ENCODE measurements around the gene ICAM3.
A peak's percentile ranks its signal among the peaks of the same experiment; 100 is the strongest.

Gene ICAM3

DNA sequence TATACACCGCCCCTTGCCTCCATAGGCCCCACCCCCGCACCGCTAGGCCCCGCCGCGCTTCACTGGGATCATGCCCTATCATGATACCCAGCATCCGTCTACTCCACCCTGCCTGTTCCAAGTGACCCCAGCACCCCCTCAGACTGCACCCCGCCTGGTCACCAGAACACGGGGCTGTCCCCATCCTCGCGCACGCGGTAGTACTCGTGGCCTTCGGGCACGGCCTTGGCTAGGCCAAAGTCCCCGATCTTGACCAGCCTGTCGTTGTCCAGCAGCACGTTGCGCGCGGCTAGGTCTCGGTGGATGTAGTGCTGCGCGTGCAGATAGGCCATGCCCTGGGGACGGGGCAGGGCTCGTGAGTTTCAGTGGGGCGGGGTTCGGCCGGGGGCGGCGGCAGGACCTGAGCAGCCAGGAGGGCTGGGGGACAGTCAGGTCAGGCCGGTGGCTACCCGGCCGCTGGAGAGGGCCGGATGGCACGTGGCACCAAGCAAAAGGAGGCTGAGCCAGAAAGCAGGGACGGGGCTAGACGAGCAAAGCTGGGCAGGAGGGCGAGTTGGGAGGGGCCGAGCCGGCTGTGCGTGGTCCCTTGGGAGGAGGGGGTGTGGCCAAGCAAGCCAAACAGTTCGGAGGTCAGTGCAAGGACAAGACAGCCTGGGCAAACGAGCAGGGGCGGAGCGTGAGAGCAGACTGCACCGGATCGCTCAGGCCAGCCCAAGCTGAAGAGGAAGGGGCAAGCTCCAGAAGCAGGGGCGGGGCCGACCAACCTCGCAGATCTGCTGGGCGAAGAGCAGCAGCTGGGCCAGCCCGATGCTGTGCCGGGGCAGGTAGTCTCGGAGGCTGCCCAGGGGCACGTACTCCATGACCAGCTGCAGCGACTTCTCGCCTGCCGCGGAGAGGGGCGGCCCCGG is 13.6 kb upstream of the ICAM3 start:
- Histone ChIP-seq H3K27ac (ENCODE audit: poor library complexity, severe bottlenecking) (no peak overlapping the region), H3K27me3 (ENCODE audit: insufficient read depth, poor library complexity, severe bottlenecking) (no peaks in the 10 kb centered on the region), H3K4me1 (ENCODE audit: insufficient read depth, poor library complexity, severe bottlenecking) (no peaks in the 10 kb centered on the region), H3K4me3 (ENCODE audit: severe bottlenecking) (no peak overlapping the region), H3K36me3 (ENCODE audit: low read depth) (peaks cover 46% of the 10 kb centered on the region), H3K9me3 (ENCODE audit: severe bottlenecking) (no peaks in the 10 kb centered on the region)
- ATAC-seq (ENCODE audit: low read depth) = no peak
- DNase-seq (ENCODE audit: low spot score) = peak; percentile 68
- TF ChIP-seq, protein P1, sequence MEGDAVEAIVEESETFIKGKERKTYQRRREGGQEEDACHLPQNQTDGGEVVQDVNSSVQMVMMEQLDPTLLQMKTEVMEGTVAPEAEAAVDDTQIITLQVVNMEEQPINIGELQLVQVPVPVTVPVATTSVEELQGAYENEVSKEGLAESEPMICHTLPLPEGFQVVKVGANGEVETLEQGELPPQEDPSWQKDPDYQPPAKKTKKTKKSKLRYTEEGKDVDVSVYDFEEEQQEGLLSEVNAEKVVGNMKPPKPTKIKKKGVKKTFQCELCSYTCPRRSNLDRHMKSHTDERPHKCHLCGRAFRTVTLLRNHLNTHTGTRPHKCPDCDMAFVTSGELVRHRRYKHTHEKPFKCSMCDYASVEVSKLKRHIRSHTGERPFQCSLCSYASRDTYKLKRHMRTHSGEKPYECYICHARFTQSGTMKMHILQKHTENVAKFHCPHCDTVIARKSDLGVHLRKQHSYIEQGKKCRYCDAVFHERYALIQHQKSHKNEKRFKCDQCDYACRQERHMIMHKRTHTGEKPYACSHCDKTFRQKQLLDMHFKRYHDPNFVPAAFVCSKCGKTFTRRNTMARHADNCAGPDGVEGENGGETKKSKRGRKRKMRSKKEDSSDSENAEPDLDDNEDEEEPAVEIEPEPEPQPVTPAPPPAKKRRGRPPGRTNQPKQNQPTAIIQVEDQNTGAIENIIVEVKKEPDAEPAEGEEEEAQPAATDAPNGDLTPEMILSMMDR (IDR thresholded peaks at IDR 0.05; ENCODE audit: poor library complexity, severe bottlenecking) = no peak

DNA sequence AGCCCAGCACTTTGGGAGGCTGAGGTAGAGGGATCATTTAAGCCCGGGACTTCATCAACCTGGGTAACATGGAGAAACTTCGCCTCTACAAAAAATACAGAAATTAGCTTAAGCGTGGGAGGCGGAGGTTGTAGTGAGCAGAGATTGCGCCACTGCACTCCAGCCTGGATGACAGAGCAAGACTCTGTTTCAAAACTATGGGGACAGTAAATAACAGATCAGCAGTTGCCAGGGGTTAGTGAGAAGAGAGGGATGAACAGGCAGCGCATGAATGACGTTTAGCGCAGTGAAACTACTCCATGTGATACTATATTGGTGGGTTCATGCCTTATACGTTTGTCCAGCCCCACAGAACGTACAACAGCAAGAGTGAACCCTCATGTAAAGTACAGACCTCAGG is 7.1 kb upstream of the ICAM3 start:
- H3K27ac ChIP-seq (ENCODE audit: poor library complexity, severe bottlenecking) = no peak overlapping the region
- no peak overlapping the region for H3K4me3 ChIP-seq (ENCODE audit: severe bottlenecking)
- no peaks in the 10 kb centered on the region for H3K27me3 ChIP-seq (ENCODE audit: insufficient read depth, poor library complexity, severe bottlenecking)
- no peaks in the 10 kb centered on the region for H3K9me3 ChIP-seq (ENCODE audit: severe bottlenecking)
- TF ChIP-seq, protein P1 (IDR thresholded peaks at IDR 0.05; ENCODE audit: poor library complexity, severe bottlenecking) = no peak
- no peaks in the 10 kb centered on the region for H3K4me1 ChIP-seq (ENCODE audit: insufficient read depth, poor library complexity, severe bottlenecking)
- peaks cover 5% of the 10 kb centered on the region; the same call in 1 of the 2 replicates for H3K36me3 ChIP-seq (ENCODE audit: low read depth)
- ATAC-seq (ENCODE audit: low read depth) (0 out of 3 replicates have a peak, but pooled peaks have one; percentile 29), DNase-seq (ENCODE audit: low spot score) (no peak)

DNA sequence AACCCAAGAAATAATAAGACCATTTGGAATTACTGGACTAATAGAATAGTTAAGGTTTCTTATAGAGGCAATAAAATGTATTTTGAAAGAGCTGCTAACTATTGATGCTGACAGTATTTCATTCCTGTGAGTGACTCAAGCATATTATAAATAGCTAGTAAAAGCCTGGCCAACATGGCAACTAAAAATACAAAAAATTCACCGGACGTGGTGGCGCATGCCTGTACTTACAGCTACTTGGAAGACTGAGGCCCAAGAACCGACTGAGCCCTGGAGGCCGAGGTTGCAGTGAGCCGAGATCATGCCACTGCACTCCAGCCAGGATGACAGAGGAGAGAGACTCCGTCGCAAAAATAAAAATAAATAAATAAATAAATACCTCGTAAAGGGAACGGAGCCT is 5.4 kb upstream of the ICAM3 start:
- DNase-seq (ENCODE audit: low spot score) = no peak
- no peaks in the 10 kb centered on the region for H3K4me1 ChIP-seq (ENCODE audit: insufficient read depth, poor library complexity, severe bottlenecking)

DNA sequence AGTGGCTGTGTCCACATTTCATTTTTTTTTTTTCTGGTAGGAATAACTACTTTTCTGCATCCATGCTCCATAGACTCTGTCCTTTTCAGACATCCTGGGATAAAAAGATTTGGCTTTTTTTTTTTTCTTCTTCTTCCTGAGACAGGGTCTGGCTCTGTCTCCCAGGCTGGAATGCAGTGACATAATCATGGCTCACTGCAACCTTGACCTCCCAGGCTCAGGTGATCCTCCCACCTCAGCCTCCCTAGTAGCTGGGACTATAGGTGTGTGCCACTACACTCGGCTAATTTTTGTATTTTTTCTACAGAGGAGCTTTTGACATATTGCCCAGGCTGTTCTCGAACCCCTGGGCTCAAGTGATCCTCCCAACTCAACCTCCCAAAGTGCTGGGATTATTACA is 4.1 kb upstream of the ICAM3 start:
- DNase-seq (ENCODE audit: low spot score) (no peak), ATAC-seq (ENCODE audit: low read depth) (no peak)
- Histone ChIP-seq H3K36me3 (ENCODE audit: low read depth) (no peaks in the 10 kb centered on the region), H3K27me3 (ENCODE audit: insufficient read depth, poor library complexity, severe bottlenecking) (no peaks in the 10 kb centered on the region), H3K27ac (ENCODE audit: poor library complexity, severe bottlenecking) (no peak overlapping the region), H3K9me3 (ENCODE audit: severe bottlenecking) (no peaks in the 10 kb centered on the region), H3K4me3 (ENCODE audit: severe bottlenecking) (no peak overlapping the region), H3K4me1 (ENCODE audit: insufficient read depth, poor library complexity, severe bottlenecking) (no peaks in the 10 kb centered on the region)
- TF ChIP-seq, protein P1 (IDR thresholded peaks at IDR 0.05; ENCODE audit: poor library complexity, severe bottlenecking) = no peak

More for the DNA sequence above, 5.4 kb upstream of the ICAM3 start:
- TF ChIP-seq, protein P1 (IDR thresholded peaks at IDR 0.05; ENCODE audit: poor library complexity, severe bottlenecking) = no peak
- Histone ChIP-seq H3K36me3 (ENCODE audit: low read depth) (peaks cover 2% of the 10 kb centered on the region; the same call in 1 of the 2 replicates), H3K27me3 (ENCODE audit: insufficient read depth, poor library complexity, severe bottlenecking) (no peaks in the 10 kb centered on the region), H3K4me3 (ENCODE audit: severe bottlenecking) (no peak overlapping the region), H3K9me3 (ENCODE audit: severe bottlenecking) (no peaks in the 10 kb centered on the region), H3K27ac (ENCODE audit: poor library complexity, severe bottlenecking) (no peak overlapping the region)
- ATAC-seq (ENCODE audit: low read depth) = no peak

DNA sequence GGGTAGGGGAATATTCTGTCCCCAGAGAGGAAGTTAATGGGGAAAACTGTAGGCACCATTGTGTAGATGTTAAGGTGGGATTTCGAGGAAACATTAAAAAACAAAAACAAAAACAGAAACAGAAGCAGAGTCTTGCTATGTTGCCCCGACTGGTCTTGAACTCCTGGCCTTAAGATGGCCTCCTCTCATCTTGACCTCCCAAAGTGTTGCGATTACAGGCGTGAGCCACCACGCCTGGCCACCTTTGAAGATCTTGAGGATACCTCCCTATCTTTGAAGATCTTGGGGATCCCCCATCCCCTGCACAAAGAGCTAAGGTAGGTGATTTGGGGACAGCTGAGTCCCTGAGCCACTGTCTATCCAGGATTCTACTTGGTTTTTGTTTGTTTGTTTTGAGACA is 553 bp upstream of the ICAM3 start:
- TF ChIP-seq, protein P1 (IDR thresholded peaks at IDR 0.05; ENCODE audit: poor library complexity, severe bottlenecking) = no peak
- Histone ChIP-seq H3K27me3 (ENCODE audit: insufficient read depth, poor library complexity, severe bottlenecking) (no peaks in the 10 kb centered on the region), H3K27ac (ENCODE audit: poor library complexity, severe bottlenecking) (no peak overlapping the region), H3K4me1 (ENCODE audit: insufficient read depth, poor library complexity, severe bottlenecking) (no peaks in the 10 kb centered on the region), H3K4me3 (ENCODE audit: severe bottlenecking) (no peak overlapping the region), H3K9me3 (ENCODE audit: severe bottlenecking) (no peaks in the 10 kb centered on the region), H3K36me3 (ENCODE audit: low read depth) (no peaks in the 10 kb centered on the region)
- ATAC-seq (ENCODE audit: low read depth) = no peak
- no peak for DNase-seq (ENCODE audit: low spot score)

Data from RWPE2 (cell line).